NCI-H69 (cell line): ENCODE measurements around the gene CAMK4.

ENCODE experiments used
- DNase-seq: peaks from one replicate; lab custom pipeline; 2025; lab: John Stamatoyannopoulos, UW

CAMK4 gene

DNA sequence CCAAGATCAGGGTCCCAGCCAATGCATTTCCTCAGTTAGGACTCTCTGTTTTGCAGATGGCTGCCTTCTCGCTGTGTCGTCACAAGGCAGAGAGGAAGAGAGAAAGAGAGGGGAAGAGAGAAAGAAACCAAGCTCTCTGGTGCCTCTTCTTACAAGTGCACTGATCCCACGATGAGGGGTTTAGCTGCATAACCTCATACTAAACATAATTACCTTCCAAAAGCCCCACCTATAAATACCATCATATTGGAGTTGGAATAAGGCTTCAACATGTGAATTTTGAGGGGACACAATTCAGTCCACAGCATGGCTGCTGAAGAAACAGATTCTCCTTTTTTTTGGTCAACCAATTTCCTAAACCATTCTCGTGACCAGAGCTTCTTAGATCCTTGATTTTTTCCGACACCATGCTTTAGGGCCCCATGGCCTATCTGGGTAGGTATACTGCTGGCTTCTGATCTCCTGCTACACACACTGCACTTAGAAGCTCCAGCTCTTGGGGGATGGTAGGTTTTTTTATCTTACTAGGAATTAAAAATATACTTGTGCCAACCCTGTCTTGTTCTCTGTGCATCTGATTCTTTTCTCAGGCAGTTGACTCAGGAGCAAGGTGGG is 5.1 kb downstream of the CAMK4 start:
- DNase-seq, result no peak

- DNase-seq, result no peak
Observed at GRCh38 chr5:111229871-111230810, 6.0 kb downstream of the CAMK4 start.

DNA sequence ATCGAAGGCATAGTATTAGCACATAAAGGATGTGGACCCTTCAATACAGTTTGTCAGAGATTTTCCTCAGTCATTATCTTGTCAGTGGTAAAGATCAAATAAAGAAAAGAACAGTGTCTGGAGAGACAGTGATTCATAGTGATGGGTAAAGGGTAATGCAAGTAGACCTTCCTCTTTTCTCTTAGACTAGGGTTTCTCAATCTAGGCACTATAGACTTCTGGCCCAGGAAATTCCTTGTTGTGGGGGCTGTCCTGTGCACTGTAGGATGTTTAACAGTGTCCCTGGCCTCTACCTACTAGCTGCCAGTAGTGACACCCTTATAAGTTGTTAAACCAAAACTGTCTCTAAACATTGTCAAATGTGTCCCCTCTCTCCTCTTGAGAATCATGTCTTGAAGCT is 6.9 kb downstream of the CAMK4 start:
- peak; percentile 12 for DNase-seq

DNA sequence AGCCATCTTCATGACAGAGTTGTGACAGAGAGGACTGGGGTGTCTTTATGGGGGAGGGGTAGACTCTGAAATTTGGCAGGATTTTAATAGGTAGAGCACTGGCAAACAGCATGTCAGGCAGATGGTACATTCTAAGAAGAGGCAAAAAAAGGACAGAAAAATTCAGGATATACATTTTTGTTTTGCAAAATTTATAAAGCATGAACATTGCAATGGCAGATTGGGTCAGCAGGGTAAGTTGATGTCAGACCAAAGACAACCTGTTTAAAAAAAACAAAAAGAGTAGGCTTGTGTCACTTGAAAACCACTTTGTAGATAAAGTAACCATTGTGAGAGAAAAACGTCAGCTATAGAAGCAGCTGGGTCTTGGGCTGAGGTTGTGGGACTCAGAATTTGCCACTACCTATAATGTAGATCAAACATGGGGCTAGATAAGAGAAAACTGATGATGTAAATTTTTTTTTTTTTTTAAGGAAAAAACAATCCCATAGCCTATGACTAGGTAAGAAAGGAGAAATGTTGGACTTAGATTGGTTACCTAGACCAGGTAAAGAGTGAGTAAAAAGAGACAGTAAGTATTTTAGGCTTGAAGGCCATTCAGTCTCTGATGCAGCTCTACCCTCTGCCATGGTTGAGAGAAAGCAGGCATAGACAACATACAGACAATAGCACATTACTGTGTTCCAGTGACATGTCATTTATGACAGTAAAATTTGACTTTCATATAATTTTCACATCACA is 8.3 kb downstream of the CAMK4 start:
- no peak for DNase-seq

- DNase-seq, result no peak
Observed at GRCh38 chr5:111233052-111233374, 8.8 kb downstream of the CAMK4 start.

GRCh38 chr5:111234125-111234524 is 9.9 kb downstream of the CAMK4 start:
- DNase-seq, result no peak

DNA sequence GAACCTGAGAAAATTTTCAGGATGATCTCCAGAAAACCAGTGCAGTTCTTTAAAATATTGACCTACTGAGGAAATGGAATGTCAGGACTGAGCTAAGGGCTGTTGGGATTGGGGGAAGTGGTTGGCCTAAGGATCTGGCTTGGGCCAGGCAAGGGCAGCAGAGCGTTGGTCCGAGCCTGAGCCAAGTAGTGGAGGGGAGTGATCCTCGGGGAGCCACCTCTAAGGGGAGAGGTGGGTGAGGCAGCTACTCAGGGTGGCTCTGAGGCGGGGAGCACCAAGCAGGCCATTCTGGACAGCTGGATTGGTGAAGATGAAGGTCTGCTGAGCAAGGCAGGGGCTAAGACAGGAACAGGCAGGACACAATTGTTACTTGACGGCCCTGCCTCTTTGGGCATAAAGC is 11.5 kb downstream of the CAMK4 start:
- no peak for DNase-seq

DNA sequence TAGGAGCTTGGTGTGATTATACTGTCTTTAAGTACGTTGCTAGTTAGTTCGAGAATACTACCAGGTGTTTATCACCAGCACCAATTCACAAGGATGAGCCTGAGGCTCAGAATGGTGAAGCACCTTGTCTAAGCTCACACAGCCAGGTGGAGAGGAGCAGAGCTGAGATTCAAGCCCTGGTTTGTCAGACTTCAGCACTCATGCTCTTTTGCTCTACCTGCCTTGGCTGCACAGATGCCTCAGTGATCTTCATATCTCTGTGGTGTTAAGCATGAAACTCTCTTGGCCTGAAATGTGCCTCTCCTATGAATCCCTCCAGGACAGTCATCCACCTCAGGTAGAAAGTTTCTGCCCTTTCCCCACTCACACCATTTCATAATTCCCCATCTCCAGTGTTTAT is 12.2 kb downstream of the CAMK4 start:
- peak; percentile 23 for DNase-seq

DNA sequence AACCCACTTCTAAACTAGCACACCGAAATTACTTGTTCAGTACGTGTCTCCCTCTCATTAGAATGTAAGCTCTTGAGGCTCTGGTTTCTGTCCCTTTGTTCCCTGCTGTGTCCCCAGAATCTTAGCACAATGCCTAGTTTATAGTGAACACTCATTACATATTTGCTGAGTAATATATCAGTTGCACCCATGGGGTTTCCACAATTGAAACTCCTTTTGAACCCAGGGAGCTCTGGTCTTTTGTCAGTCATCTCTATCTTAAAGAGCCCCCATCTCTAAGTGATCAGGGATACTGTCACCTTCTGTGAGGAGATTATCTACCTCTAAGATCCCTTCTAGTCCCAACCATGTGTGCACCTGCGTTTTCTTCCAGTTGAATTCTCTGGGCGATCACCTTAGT is 12.8 kb downstream of the CAMK4 start:
- DNase-seq, result peak; percentile 91

DNA sequence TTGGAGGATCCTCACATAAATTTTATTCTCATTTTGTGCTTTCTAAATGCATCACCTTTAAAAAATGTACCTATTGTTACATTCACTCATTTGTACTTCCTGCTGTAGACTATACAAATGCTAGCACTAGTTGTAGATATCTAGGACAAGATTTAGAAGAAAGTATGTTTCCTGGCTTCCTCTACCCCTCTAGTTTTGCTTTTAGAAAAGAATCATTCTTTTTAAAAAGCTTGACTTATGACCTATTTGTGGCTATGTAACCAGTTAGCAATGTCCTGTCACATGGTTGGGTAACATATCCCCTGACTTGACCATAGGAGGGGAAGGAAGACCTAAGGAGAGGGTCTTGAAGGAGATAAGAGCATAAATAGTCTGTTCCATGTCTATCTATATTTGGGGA is 13.3 kb downstream of the CAMK4 start:
- DNase-seq, result no peak

DNA sequence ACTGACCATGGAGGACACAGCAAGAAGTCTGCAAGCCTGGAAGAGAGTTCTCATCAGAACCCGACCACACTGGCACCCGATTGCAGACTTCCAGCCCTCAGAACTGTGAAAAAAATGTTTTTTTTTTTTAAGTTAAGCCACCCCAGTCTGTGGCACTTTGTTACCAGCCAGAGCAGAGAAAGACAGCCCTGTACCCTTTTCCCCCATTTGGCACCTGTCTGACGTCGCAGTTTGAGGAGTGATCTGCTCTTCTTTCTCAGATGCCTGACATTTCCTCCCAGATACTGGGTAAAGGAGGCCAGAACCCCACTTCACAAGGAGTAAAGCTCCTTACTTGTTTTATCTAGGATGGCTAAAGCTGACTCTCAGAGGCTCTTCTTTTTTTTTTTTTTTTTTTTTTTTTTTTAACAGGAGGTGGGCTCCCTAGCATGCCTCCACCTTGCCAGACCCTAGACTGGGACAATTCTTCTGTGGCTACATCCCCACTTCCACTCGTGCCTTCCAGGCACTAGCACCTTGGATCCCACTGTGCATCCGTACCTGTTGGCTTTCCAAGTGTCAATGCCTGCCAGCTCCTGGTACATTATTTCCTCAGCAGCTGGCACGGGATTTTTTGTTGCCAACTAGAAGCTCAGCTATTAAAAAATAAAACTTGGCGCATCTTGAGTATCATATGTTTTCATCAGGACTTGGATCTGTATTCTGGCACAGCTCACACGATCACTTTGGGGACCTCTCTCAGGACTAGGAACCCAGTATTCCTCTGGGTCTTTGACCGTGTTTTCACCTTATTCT is 14.4 kb downstream of the CAMK4 start:
- no peak for DNase-seq

DNA sequence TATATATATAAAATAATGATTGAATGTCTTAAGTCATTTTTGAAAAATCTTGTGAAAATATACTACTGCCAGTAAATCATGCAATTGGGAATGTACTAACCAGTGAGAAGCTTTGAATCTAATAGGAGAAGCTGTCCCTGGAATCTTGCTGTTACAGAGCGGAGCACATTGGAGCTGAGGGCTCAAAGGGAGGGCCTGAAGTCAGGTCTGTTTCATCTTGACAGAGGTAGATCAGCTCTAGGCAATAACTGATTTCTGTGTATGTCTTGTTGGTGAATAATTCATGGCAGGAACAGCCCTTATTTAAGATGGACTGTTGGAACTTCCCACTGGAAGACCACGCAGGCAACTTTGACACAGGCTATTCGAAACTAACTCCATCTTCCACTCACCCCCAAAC is 17.5 kb downstream of the CAMK4 start:
- no peak for DNase-seq

DNA sequence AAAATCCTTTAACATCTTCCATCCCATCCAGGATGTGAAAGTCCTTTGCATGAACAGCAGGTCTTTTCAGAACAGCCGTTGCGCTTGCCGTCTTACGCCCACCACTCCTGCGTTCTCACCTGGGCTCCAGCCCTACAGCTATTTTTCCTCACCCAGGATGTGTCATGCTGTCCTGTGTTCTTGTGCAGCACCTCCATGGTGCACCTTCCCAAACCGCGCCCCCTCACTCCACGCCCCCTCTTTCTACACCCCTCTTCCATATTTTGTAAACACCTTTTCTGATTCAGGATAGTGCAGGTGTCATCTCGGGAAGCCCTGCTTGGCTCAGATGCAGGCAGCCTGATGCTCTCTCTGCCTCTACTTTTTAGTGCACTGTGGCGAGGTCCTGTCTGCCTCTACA is 18.4 kb downstream of the CAMK4 start:
- no peak for DNase-seq

DNA sequence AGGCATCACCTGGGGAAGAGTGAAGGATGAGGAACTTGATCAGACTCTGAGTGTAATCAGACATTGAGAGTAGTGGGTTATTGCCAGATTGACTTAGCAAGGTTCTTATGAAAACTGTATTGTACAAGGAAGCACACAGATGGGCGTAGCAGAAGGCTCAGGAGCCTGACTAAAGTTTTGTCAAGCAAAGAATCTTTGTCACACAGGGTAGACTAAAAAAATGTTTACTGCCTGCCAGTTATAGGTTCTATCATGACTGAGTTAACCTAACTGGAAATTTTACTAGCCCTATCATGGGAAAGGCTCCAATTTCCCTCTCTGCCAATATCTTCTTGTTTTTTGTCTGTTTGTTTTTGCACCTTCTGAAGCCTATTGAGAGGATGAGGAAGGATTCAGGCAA is 19.1 kb downstream of the CAMK4 start:
- DNase-seq, result no peak

DNA sequence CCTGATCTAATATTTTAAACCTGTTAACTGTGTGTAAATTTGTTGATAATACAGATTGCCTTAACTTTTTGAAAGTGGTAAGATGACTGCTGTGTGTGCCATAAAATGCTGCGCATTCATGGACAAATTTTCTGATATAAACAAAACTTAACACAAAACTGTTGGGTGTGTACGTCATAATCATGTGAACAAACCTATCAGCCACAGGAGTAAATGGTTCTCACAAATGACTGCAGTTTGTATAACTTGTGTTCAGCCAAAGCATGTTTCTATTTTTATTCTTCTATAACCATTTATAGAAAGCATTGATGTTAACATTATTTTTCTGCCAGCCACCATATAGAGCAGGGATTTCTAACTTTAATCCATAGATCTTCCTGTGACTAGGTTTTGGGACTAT is 21.5 kb downstream of the CAMK4 start:
- DNase-seq, result no peak

DNA sequence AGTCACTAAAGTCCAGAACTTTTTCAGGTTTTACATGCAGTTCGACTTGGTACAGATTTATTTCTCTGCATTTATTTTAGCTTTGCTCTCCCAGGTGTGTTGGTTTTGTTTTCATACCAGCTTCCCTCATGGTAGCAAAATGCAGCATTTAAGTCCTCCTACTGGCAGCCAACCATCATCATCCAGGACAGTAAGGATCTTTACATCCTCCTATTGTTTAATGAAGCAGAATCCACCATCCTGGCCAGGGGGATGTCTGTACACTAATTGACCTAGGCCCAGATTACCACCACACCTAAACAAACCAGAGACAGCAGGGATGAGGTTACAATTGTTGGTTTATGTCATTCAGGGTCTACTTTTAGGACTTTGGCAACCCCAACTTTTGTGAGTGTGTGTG is 22.3 kb downstream of the CAMK4 start:
- peak; percentile 65 for DNase-seq

DNA sequence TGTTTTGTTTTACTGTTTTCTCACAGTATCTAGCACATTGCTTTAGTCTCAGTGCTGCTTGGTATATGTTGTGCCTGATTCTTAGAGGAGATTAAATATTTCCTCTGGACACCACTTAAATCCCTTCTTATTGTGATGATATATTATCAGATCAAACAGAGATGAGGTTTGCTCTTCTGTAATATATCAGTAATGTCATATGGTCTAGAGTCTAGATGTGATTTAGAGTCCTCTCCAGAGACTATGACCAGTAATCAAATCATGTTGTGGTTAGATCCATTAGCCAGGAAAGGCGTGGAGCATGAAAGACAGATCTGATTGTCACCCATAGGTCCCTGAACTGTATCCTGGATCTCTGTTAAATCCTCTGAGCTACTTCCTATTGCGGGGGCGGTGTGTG is 24.4 kb downstream of the CAMK4 start:
- DNase-seq, result peak; percentile 66

DNA sequence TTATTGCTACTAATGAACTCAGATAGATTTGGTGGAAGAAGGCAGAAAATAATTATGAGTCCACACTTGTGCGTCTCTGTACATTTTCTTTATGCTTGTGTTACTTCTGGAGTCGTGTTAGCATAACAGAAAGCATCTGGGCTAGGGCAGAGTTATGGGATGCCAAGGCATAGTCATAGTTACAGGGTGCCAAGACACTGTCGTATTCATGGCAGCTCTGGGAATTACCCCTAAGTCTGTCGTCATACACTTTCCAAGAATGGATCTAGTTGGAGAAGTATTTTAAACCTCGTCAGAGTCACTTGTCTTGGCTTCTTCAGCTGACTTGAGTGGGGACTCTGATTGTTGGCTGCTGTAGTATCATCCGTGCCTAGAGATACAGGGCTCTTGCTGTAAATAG is 27.7 kb downstream of the CAMK4 start:
- no peak for DNase-seq

DNA sequence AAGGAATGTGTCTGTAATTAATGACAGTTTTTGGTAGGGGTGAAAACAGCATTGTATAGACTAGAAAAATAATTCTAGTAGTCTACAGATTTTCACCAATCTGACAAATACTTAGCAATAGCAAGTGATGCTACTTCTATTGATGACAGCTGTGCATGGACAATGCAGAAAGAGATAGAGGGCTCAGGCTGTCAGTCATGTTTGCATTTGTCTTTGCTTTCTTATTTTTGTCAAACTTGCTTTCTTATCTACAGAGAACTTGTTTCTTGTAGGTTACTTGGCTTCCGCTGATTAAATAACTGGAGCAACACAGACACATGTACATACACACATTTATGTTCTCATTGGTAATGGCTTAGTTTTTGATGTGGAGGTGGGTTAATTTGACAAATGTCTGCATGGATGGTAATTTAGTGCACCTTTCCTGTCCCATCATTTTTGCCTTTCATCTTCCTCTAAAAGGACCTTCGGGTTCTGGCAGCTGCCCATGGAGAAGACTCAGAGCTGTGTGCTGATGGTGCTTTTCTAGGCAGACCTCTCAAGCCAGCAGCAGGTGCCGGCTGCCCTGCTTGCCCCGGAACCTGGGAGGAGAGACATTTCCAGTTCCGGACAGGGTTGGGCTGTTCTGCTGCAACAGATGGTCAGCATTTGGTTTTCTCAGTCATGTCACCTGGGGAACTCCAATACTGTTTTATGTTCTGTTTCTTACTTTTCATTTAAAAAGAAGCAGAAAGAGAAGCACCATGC is 28.8 kb downstream of the CAMK4 start:
- peak; percentile 68 for DNase-seq

DNA sequence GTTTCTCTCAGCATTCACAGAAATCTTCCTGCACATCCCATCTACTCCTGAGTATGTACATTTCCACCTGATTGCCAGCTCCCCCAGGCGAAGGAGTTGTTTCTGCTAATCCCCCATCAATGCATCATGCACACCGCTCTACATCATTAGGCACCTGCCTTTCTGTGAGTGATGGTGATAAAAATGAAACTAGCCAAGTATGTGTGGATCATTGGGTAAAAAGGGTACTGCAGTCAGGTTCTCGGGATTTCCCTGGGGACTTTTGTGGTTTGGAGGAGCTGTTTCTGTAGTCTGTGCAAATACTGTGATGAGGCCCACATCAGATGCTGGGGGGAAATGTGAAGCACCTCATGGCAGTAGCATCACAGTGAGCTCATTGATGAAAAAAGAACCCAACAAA is 30.4 kb downstream of the CAMK4 start:
- DNase-seq, result peak; percentile 65

DNA sequence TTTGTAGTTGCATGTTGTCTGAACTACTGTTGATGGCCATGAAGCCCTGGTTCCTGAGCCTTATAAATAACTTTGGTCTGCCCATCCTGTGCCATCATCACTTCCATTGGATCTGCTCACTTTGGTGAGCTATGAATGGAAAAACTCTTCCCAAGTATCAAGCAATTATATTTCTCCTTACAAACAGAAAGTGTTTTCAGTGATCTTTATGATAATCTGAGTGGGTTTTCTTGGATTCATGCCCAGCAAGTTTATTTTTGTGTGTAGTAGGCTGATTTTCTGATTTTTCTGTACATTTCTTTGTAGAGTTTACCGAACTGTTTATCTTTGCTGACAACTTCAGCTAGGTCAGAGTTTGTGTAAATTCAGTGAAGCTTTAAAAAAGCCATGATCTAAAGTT is 31.0 kb downstream of the CAMK4 start:
- no peak for DNase-seq

DNA sequence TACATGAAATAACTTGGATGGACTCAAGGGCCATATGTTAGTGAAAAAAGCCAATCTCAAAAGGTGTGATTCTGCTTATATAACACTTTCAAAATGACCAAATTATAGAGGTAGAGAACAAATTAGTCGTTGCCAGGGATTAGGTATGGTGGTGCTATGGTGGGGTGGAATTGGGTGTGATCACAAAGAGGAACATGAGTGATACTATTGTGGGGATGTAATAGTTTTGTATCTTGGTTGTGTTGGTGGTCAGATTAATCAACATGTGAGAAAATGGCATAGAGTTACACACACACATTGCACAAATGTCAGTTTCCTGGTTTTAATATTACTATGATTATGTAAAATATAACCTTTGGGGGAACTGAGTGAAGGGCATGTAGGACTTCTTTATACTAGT is 31.9 kb downstream of the CAMK4 start:
- DNase-seq, result no peak
